HG02798 (cell line): ENCODE measurements around the gene TIMM9.
"Not testable (repeated sequence)": the region's sequence is repeated elsewhere in the genome, so short reads cannot be mapped to it uniquely, and the experiment has no call there.

ENCODE experiments used
- ATAC-seq: cut with Tn5 transposase; IDR thresholded peaks from one replicate; pipeline ENCODE4 v1.9.1; 2021; ENCODE audit warnings: mild to moderate bottlenecking; ENCODE audit not compliant: unreplicated experiment, poor library complexity

TIMM9 gene

GRCh38 chr14:58401587-58401986, 25.7 kb downstream of the TIMM9 start:
- no peak for ATAC-seq

- no peak for ATAC-seq
These were observed 28.4 kb downstream of the TIMM9 start for GRCh38 chr14:58398895-58399294.

- no peak for ATAC-seq
These were observed 28.8 kb downstream of the TIMM9 start for GRCh38 chr14:58398495-58398894.

GRCh38 chr14:58397156-58397555, 30.2 kb downstream of the TIMM9 start:
- no peak for ATAC-seq

GRCh38 chr14:58395812-58396788, 31.2 kb downstream of the TIMM9 start, which contains the start of gene TOMM20L:
TSS of gene TOMM20L (plus strand) at chr14:58395930. CDS start at chr14:58395958, 28 bp downstream.
- peak; percentile 96 for ATAC-seq

- no peak for ATAC-seq
These were observed 31.8 kb downstream of the TIMM9 start for GRCh38 chr14:58395562-58395811.

- ATAC-seq, result no peak
These were observed 36.5 kb downstream of the TIMM9 start for GRCh38 chr14:58390830-58391229.

GRCh38 chr14:58376791-58377190, 50.5 kb downstream of the TIMM9 start:
- no peak for ATAC-seq

GRCh38 chr14:58368956-58369355, 58.4 kb downstream of the TIMM9 start:
- no peak for ATAC-seq

GRCh38 chr14:58367296-58367695, 60.0 kb downstream of the TIMM9 start:
- no peak for ATAC-seq

GRCh38 chr14:58364316-58364715, 63.0 kb downstream of the TIMM9 start:
- no peak for ATAC-seq

- ATAC-seq, result no peak
These were observed 64.4 kb downstream of the TIMM9 start for GRCh38 chr14:58362798-58363412.

- ATAC-seq, result not testable (repeated sequence)
These were observed 65.1 kb downstream of the TIMM9 start for GRCh38 chr14:58362272-58362671.
